Fibroblast of the aortic adventitia (primary cell): Measurements from ENCODE around the gene ORMDL3. TPM values are rescaled to one million over a fixed set of nuclear protein-coding genes. Genes with fewer than 3 reads are reported as not detected.
"Not testable (repeated sequence)": the region's sequence is repeated elsewhere in the genome, so short reads cannot be mapped to it uniquely, and the experiment has no call there.

ENCODE experiments used
- DNase-seq: peaks from one replicate; pipeline ENCODE4 v3.0.0-alpha.2; 2010; ENCODE audit warnings: low read depth
- H3K4me3 ChIP-seq: 2 replicates; pipeline ENCODE4 v1.5.1; 2011; ENCODE audit warnings: low read depth, mild to moderate bottlenecking, control low read depth, low read length, moderate library complexity
- CTCF ChIP-seq: IDR thresholded peaks from 2 replicates; pipeline ENCODE4 v1.5.1; 2011; ENCODE audit warnings: mild to moderate bottlenecking, low read length, control low read depth, inconsistent platforms; ENCODE audit not compliant: insufficient read depth
- total RNA-seq: library from RNA; depleted of rRNA; stranded (reverse); fragments of >200 nt; gene quantifications from 2 replicates; pipeline ENCODE4 v1.2.3, GENCODE V29; 2012; ENCODE audit warnings: low replicate concordance

Gene ORMDL3
- total RNA-seq, 1 donor = 46.9 TPM

DNA sequence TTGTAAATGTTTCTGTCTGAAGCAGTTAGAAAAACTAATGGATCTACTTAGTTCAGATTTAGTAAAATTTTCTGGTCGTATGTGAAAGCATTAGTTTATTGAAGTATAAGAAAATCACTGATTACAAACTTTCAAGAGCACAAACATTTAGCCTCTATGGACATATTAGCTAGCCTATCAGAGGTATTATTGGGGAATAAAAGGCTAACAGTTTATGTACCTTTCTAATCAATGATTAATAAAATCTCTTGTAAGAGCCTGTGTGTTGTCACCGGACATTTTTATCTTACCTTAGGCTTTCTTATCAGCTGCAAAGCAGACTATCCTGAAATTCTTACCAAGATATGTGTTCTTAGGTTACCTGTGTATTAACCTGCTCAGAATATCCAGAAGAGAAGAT, 38.2 kb downstream of the ORMDL3 start:
- DNase-seq = no peak
- TF ChIP-seq CTCF = no peak
- H3K4me3 ChIP-seq = no peak overlapping the region

DNA sequence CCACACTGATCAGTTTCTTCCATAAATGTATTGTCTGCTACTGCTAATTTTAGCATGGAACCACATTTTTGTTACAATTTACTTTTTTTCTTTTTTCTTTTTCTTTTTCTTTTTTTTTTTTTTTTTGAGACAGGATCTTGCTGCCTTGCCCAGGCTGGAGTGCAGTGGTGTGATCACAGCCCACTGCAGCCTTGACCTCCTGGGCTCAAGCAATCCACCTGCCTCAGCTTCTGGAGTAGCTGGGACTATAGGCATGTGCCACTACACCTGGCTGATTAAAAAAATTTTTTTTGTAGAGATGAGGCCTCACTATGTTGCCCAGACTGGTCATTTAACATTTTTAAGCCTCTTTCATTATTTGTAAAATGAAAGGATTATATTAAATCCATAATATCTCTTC, 40.3 kb downstream of the ORMDL3 start:
- no peak for DNase-seq
- no peak overlapping the region for H3K4me3 ChIP-seq
- TF ChIP-seq CTCF = no peak

GRCh38 chr17:39886102-39886501, 41.3 kb downstream of the ORMDL3 start:
- H3K4me3 ChIP-seq, DNase-seq: not testable (repeated sequence)

GRCh38 chr17:39872751-39873150, 54.6 kb downstream of the ORMDL3 start:
- H3K4me3 ChIP-seq = no peak overlapping the region
- no peak for TF ChIP-seq CTCF
- DNase-seq = no peak

DNA sequence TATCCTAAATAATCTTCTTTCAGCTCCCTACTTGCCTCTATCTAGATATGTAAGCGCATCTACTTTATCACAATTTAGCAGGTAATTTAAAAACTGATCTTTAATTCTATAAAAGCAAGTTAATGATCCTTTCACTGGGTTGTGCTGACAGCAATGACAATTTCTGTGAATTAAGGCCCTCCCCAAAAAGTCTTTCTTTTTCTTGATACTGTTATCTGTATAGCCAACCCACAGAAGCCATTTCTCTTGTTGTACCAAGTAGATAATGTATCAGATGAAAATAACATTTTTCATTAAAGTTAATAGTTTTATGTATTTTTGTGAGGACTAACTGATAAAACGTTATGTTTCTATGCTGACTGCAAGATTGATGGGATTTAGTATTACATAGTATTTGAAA, 55.6 kb downstream of the ORMDL3 start:
- no peak for DNase-seq
- no peak for TF ChIP-seq CTCF

More for the DNA sequence above, 55.6 kb downstream of the ORMDL3 start:
- no peak overlapping the region for H3K4me3 ChIP-seq

Other genes starting within 250 kb of the ORMDL3 start
- 9.7 and 11.1 TPM in 2 replicates for gene PGAP3, start 239.5 kb downstream of the ORMDL3 start, total RNA-seq
- gene ERBB2, start 227.5 kb downstream of the ORMDL3 start, total RNA-seq = 37.4 and 67.0 TPM in 2 replicates
- 33.1 and 76.0 TPM in 2 replicates for gene MIEN1, start 197.1 kb downstream of the ORMDL3 start, total RNA-seq
- gene GRB7, start 189.7 kb downstream of the ORMDL3 start, total RNA-seq = 1.7 TPM in 1 of 2 replicates, not detected in the other
- not detected in 2 replicates for gene IKZF3, start 63.3 kb downstream of the ORMDL3 start, total RNA-seq
- not detected in 2 replicates for gene ZPBP2, start 59.4 kb downstream of the ORMDL3 start, total RNA-seq
- 3.5 and 39.4 TPM in 2 replicates for gene GSDMB, start 9.0 kb downstream of the ORMDL3 start, total RNA-seq
- gene LRRC3C, start 131 bp upstream of the ORMDL3 start, total RNA-seq = not detected in 2 replicates
- not detected in 2 replicates for gene GSDMA, start 35.4 kb upstream of the ORMDL3 start, total RNA-seq
- 41.9 and 73.5 TPM in 2 replicates for gene PSMD3, start 53.2 kb upstream of the ORMDL3 start, total RNA-seq
- gene CSF3, start 87.8 kb upstream of the ORMDL3 start, total RNA-seq = 0.25 TPM in 1 of 2 replicates, not detected in the other
- gene MED24, start 126.8 kb upstream of the ORMDL3 start, total RNA-seq = 42.8 and 68.1 TPM in 2 replicates
- gene THRA, start 135.4 kb upstream of the ORMDL3 start, total RNA-seq = 23.0 and 26.0 TPM in 2 replicates
- gene NR1D1, start 173.0 kb upstream of the ORMDL3 start, total RNA-seq = 2.8 and 6.5 TPM in 2 replicates
- 64.1 and 162 TPM in 2 replicates for gene MSL1, start 194.4 kb upstream of the ORMDL3 start, total RNA-seq
- gene CASC3, start 212.9 kb upstream of the ORMDL3 start, total RNA-seq = 53.3 and 83.6 TPM in 2 replicates
- 2.1 and 3.8 TPM in 2 replicates for gene RAPGEFL1, start 249.9 kb upstream of the ORMDL3 start, total RNA-seq